HepG2 (cell line): Measurements from ENCODE around the gene CST3.

Source experiments
- CTCF ChIP-seq: sonication (generic); formaldehyde crosslinking; IDR thresholded peaks from 2 replicates; pipeline ENCODE4 v1.5.0; 2020; ENCODE audit warnings: mild to moderate bottlenecking, missing genetic modification reagents, moderate library complexity
- GABPA ChIP-seq, 2 experiments: IDR thresholded peaks; 2 replicates each; pipeline ENCODE4 v1.6.1; 2011 to 2016; ENCODE audit warnings: low read depth in 2 of 2, low read length in 1 of 2, missing biosample characterization in 1 of 2, missing genetic modification characterization in 1 of 2
- IRF9 ChIP-seq: sonication (generic); formaldehyde crosslinking; IDR thresholded peaks from 2 replicates; pipeline ENCODE4 v1.8.0; 2022; ENCODE audit warnings: missing genetic modification reagents, mild to moderate bottlenecking, borderline replicate concordance
- RAD21 ChIP-seq: fragments of 450-650 bp; formaldehyde crosslinking; IDR thresholded peaks from 2 replicates; pipeline ENCODE4 v1.5.0; 2020; ENCODE audit warnings: mild to moderate bottlenecking
- SRY ChIP-seq: sonication (generic); formaldehyde crosslinking; IDR thresholded peaks from 2 replicates; pipeline ENCODE4 v1.8.0; 2022; ENCODE audit warnings: mild to moderate bottlenecking, missing genetic modification reagents
- ZNF18 ChIP-seq: sonication (generic); formaldehyde crosslinking; IDR thresholded peaks from 2 replicates; pipeline ENCODE4 v1.8.0; 2022; ENCODE audit warnings: mild to moderate bottlenecking, missing genetic modification reagents; ENCODE audit not compliant: insufficient replicate concordance
- TF ChIP-seq, protein P1 (sequence below): sonication (generic); formaldehyde crosslinking; IDR thresholded peaks from 2 replicates; pipeline ENCODE4 v1.4.0; 2020; ENCODE audit warnings: missing genetic modification reagents, borderline replicate concordance

DNA sequence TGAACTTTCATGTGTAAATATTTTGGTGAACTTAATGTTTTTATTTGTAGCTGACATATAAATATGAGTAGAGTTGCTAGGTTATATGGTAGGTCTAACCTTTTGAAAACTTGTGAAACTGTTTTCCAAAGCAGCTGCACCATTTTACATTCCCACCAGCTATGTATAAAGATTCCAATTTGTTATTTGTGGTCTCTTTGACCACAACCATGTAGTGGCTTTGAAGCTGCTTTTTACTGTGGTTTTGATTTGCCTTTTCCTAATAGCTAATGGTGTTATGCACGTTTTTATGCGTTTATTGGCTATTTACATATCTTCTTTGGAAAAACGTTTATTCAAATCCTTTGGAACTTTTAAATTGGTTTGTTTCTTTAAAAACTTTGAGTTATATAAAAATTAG, 10.3 kb downstream of the CST3 start:
- TF ChIP-seq IRF9 (no peak), SRY (CRISPR knock-in tag) (no peak), GABPA (IDR thresholded peaks at IDR 0.05; ENCODE audit: low read depth, low read length) (no peak), GABPA (CRISPR knock-in tag; IDR thresholded peaks at IDR 0.05; ENCODE audit: low read depth) (no peak), ZNF18 (no peak), RAD21 (CRISPR knock-in tag) (no peak), CTCF (CRISPR knock-in tag) (no peak)
- TF ChIP-seq, protein P1, sequence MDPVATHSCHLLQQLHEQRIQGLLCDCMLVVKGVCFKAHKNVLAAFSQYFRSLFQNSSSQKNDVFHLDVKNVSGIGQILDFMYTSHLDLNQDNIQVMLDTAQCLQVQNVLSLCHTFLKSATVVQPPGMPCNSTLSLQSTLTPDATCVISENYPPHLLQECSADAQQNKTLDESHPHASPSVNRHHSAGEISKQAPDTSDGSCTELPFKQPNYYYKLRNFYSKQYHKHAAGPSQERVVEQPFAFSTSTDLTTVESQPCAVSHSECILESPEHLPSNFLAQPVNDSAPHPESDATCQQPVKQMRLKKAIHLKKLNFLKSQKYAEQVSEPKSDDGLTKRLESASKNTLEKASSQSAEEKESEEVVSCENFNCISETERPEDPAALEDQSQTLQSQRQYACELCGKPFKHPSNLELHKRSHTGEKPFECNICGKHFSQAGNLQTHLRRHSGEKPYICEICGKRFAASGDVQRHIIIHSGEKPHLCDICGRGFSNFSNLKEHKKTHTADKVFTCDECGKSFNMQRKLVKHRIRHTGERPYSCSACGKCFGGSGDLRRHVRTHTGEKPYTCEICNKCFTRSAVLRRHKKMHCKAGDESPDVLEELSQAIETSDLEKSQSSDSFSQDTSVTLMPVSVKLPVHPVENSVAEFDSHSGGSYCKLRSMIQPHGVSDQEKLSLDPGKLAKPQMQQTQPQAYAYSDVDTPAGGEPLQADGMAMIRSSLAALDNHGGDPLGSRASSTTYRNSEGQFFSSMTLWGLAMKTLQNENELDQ (CRISPR knock-in tag) = no peak
